Measurements from ENCODE around the gene ATN1.

- TF ChIP-seq CTCF (IDR thresholded peaks at IDR 0.05) (no peak), POLR2A (IDR thresholded peaks at IDR 0.05) (no peak), POLR2AphosphoS5 (IDR thresholded peaks at IDR 0.05) (no peak), EP300 (IDR thresholded peaks at IDR 0.05; ENCODE audit: low read depth) (no peak)
Observed at GRCh38 chr12:6954316-6955107, 26.8 kb downstream of the ATN1 start.

Data from transverse colon (tissue), 4 donors.